SK-N-SH treated with all-trans-retinoic acid at 6 μM for 48 hours (cell line): ENCODE data around the gene RRBP1.

Source experiments
- ARNTL ChIP-seq: fragments of 450-650 bp; formaldehyde crosslinking; IDR thresholded peaks from 2 replicates; pipeline ENCODE4 v1.5.0; 2020; ENCODE audit warnings: low read depth, mild to moderate bottlenecking, moderate library complexity, borderline replicate concordance
- ESRRG ChIP-seq: fragments of 250-450 bp; sonication (Bioruptor Pico); IDR thresholded peaks from 2 replicates; pipeline ENCODE4 v1.6.1; 2021; ENCODE audit warnings: mild to moderate bottlenecking
- GLIS3 ChIP-seq: fragments of 250-450 bp; sonication (Bioruptor Pico); IDR thresholded peaks from 2 replicates; pipeline ENCODE4 v1.5.0; 2020; ENCODE audit warnings: mild to moderate bottlenecking, moderate library complexity
- ISL1 ChIP-seq: fragments of 250-450 bp; sonication (Bioruptor Pico); IDR thresholded peaks from 2 replicates; pipeline ENCODE4 v2.1.2; 2022; ENCODE audit warnings: mild to moderate bottlenecking, moderate library complexity
- RARB ChIP-seq: fragments of 250-450 bp; sonication (Bioruptor Pico); IDR thresholded peaks from 2 replicates; pipeline ENCODE4 v1.8.0; 2021; ENCODE audit warnings: mild to moderate bottlenecking, moderate library complexity
- ZC3H10 ChIP-seq: fragments of 250-450 bp; sonication (Bioruptor Pico); IDR thresholded peaks from 2 replicates; pipeline ENCODE4 v1.5.1; 2021; ENCODE audit warnings: mild to moderate bottlenecking, moderate library complexity
- ZFP3 ChIP-seq: fragments of 250-450 bp; sonication (Bioruptor Pico); IDR thresholded peaks from 2 replicates; pipeline ENCODE4 v1.5.0; 2020; ENCODE audit warnings: mild to moderate bottlenecking, moderate library complexity
- ZFP30 ChIP-seq: fragments of 450-650 bp; formaldehyde crosslinking; IDR thresholded peaks from 2 replicates; pipeline ENCODE4 v1.5.0; 2022; ENCODE audit warnings: mild to moderate bottlenecking, moderate library complexity
- ZNF70 ChIP-seq: fragments of 450-650 bp; formaldehyde crosslinking; IDR thresholded peaks from 2 replicates; pipeline ENCODE4 v1.5.0; 2020; ENCODE audit warnings: mild to moderate bottlenecking, moderate library complexity
- TF ChIP-seq, protein P1 (sequence below): fragments of 250-450 bp; sonication (Bioruptor Pico); IDR thresholded peaks from 2 replicates; pipeline ENCODE4 v1.8.0; 2020; ENCODE audit warnings: mild to moderate bottlenecking, moderate library complexity, borderline replicate concordance
- TF ChIP-seq, protein P2 (sequence below): fragments of 250-450 bp; sonication (Bioruptor Pico); IDR thresholded peaks from 2 replicates; pipeline ENCODE4 v1.5.0; 2020; ENCODE audit warnings: mild to moderate bottlenecking, moderate library complexity
- TF ChIP-seq, protein P3 (sequence below): fragments of 250-450 bp; sonication (Bioruptor Pico); IDR thresholded peaks from 2 replicates; pipeline ENCODE4 v1.5.1; 2020; ENCODE audit warnings: low read depth, mild to moderate bottlenecking, moderate library complexity

DNA sequence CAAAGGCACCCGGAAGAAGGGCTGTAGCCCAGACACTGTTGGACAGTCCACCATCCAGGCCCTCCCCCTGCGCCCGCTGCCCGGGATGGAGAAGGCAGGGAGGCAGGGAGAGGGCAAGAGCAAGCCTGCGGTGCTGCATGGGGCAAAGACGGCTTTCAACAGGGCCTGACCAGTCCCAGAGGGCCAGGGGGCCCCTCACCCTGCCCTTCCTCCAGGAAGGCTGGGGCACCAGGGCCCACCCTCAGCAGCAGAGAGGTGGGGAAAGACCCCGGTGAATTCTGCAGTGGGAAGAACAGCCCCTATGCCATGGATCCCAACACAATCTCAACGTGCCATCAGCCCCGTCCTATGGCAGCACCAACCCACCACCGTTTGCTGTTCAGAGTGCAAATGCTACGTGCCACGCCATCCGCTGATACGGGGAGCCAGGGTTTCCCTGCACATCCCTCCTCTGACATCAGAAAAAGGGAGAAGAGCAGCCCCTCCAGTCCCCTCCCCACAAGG is 41.1 kb downstream of the RRBP1 start:
- TF ChIP-seq ZNF70 (no peak), ESRRG (CRISPR knock-in tag) (no peak), ZFP30 (CRISPR knock-in tag) (no peak), ARNTL (CRISPR knock-in tag) (no peak), RARB (CRISPR knock-in tag) (no peak), GLIS3 (CRISPR knock-in tag) (no peak), ZFP3 (CRISPR knock-in tag) (no peak), ZC3H10 (CRISPR knock-in tag) (no peak), ISL1 (CRISPR knock-in tag) (no peak)
- TF ChIP-seq, protein P1, sequence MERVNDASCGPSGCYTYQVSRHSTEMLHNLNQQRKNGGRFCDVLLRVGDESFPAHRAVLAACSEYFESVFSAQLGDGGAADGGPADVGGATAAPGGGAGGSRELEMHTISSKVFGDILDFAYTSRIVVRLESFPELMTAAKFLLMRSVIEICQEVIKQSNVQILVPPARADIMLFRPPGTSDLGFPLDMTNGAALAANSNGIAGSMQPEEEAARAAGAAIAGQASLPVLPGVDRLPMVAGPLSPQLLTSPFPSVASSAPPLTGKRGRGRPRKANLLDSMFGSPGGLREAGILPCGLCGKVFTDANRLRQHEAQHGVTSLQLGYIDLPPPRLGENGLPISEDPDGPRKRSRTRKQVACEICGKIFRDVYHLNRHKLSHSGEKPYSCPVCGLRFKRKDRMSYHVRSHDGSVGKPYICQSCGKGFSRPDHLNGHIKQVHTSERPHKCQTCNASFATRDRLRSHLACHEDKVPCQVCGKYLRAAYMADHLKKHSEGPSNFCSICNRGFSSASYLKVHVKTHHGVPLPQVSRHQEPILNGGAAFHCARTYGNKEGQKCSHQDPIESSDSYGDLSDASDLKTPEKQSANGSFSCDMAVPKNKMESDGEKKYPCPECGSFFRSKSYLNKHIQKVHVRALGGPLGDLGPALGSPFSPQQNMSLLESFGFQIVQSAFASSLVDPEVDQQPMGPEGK (CRISPR knock-in tag) = no peak
- TF ChIP-seq, protein P2, sequence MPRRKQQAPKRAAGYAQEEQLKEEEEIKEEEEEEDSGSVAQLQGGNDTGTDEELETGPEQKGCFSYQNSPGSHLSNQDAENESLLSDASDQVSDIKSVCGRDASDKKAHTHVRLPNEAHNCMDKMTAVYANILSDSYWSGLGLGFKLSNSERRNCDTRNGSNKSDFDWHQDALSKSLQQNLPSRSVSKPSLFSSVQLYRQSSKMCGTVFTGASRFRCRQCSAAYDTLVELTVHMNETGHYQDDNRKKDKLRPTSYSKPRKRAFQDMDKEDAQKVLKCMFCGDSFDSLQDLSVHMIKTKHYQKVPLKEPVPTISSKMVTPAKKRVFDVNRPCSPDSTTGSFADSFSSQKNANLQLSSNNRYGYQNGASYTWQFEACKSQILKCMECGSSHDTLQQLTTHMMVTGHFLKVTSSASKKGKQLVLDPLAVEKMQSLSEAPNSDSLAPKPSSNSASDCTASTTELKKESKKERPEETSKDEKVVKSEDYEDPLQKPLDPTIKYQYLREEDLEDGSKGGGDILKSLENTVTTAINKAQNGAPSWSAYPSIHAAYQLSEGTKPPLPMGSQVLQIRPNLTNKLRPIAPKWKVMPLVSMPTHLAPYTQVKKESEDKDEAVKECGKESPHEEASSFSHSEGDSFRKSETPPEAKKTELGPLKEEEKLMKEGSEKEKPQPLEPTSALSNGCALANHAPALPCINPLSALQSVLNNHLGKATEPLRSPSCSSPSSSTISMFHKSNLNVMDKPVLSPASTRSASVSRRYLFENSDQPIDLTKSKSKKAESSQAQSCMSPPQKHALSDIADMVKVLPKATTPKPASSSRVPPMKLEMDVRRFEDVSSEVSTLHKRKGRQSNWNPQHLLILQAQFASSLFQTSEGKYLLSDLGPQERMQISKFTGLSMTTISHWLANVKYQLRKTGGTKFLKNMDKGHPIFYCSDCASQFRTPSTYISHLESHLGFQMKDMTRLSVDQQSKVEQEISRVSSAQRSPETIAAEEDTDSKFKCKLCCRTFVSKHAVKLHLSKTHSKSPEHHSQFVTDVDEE (CRISPR knock-in tag) = no peak
- TF ChIP-seq, protein P3, sequence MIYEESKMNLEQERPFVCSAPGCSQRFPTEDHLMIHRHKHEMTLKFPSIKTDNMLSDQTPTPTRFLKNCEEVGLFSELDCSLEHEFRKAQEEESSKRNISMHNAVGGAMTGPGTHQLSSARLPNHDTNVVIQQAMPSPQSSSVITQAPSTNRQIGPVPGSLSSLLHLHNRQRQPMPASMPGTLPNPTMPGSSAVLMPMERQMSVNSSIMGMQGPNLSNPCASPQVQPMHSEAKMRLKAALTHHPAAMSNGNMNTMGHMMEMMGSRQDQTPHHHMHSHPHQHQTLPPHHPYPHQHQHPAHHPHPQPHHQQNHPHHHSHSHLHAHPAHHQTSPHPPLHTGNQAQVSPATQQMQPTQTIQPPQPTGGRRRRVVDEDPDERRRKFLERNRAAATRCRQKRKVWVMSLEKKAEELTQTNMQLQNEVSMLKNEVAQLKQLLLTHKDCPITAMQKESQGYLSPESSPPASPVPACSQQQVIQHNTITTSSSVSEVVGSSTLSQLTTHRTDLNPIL (CRISPR knock-in tag) = no peak
